RWPE1 (cell line): ENCODE measurements around the gene MYL10.

Experiments used
- CTCF ChIA-PET: fragments of 350-600 bp; sonication (Branson Sonifier 250); formaldehyde crosslinking; extraction: SDS; loops from one replicate; lab custom pipeline; 2021; lab: Yijun Ruan, JAX
- POLR2A ChIA-PET: fragments of 400-600 bp; formaldehyde crosslinking; extraction: SDS; loops from one replicate; lab custom pipeline; 2020; ENCODE audit warnings: antibody characterized with exemption; ENCODE audit not compliant: low non-redundant PET; lab: Yijun Ruan, JAX
- DNase-seq: peaks from one replicate; pipeline ENCODE4 v3.0.0; 2012; ENCODE audit warnings: low spot score
- H3K27ac ChIP-seq: fragments of 450-650 bp; 2 replicates; pipeline ENCODE4 v1.5.1; 2017
- TF ChIP-seq, protein P1 (sequence below): fragments of 450-650 bp; conservative IDR thresholded peaks from 2 replicates; pipeline ENCODE4 v1.5.1; 2017; ENCODE audit warnings: low read depth, mild to moderate bottlenecking

The MYL10 gene

DNA sequence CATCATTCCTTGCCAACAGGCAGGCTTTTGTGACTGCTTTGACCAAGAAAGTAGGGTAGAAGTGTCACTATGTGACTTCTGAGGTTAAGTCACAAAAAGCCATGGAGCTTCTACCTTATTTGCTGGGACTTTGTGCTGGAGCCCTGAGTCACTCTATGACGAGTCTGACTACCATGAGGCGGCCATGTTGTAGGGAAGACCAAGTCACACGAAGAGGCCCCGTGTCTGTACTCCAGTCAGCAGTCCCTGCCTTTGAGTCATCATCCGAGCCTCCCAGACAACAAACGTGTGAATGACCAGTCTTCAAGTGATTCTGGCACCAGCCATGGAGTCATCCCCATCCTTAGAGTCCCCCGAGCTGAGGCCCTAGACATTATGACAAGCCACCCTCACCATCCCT is 3.5 kb upstream of the MYL10 start:
- peak overlapping the region; percentile 24 for H3K27ac ChIP-seq
- POLR2A ChIA-PET = no interaction called here
- TF ChIP-seq, protein P1, sequence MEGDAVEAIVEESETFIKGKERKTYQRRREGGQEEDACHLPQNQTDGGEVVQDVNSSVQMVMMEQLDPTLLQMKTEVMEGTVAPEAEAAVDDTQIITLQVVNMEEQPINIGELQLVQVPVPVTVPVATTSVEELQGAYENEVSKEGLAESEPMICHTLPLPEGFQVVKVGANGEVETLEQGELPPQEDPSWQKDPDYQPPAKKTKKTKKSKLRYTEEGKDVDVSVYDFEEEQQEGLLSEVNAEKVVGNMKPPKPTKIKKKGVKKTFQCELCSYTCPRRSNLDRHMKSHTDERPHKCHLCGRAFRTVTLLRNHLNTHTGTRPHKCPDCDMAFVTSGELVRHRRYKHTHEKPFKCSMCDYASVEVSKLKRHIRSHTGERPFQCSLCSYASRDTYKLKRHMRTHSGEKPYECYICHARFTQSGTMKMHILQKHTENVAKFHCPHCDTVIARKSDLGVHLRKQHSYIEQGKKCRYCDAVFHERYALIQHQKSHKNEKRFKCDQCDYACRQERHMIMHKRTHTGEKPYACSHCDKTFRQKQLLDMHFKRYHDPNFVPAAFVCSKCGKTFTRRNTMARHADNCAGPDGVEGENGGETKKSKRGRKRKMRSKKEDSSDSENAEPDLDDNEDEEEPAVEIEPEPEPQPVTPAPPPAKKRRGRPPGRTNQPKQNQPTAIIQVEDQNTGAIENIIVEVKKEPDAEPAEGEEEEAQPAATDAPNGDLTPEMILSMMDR = no peak
- CTCF ChIA-PET = interaction anchor here (0.6 kb wide), 3 partner anchors 17 to 94 kb away, joined by 3 to 4 read pairs (median 3); no protein-coding TSS in a partner anchor
- DNase-seq = no peak

DNA sequence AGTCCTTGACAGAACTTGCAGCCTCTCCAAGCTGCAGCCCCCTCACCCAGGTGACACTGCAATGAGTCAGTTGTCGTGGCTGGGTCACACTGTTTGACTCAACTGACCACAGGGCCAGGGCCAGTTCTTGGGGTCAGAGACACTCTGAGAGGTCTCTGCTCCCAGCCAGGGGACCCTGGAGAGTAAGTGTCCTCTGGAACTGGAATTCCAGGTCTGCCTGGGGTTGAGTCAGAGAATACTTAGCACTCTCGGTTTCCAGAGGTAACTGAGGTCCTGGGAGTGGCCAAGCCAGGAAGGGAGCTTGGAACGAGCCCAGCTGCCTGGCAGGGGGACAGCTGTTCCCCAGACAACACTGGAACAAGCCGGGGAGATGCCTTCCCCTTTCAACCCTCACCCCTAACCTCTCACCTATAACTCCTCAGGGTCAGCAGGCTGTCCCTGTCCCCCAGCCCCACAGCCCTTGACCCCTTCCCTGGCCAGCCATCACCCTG is 2.2 kb upstream of the MYL10 start:
- peak overlapping the region; percentile 98 for H3K27ac ChIP-seq
- POLR2A ChIA-PET = no interaction called here
- peak; percentile 77 for DNase-seq
- CTCF ChIA-PET = no interaction called here
- TF ChIP-seq, protein P1 = no peak

DNA sequence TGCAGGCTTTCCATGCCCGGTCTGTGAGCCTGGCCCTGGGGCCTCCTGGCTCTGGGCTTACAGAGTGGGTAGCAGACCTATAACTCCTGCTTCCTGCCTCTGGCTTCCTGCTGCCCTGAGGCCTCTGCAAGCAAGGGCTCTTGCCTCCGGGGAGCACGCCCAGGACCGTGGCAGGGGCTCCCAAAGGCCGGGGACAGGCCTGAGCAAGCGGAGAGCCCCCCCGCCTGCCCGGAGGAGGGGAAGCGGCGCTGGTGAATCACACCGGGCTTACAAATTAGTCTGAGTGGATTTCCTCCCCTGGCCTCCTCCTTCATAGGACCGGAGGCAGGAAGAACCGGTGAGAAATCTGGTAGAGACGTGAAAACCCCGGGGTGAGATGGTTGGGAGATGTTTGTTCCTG is 1.5 kb upstream of the MYL10 start:
- H3K27ac ChIP-seq = peak overlapping the region; percentile 98
- DNase-seq = peak; percentile 93
- CTCF ChIA-PET = no interaction called here
- TF ChIP-seq, protein P1 = no peak
- POLR2A ChIA-PET = no interaction called here

DNA sequence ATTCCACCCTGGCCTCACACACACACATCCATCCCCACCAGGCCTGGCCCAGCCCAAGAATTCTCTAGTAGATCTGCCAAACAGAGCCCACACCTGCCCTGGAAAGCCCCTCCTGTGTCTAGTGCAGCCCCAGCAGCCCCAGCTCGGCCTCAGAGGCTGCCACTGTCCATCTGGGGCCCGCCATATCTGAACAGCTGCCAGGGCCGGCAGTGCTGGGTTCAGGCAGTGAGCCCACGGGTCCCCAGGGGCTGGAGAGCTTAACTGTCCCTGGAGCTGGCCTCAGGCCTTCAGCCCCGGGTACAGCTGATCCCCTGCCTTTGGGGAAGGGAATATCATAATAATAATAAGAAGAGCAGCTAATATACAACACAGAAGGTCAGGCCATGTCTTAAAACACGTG is 574 bp downstream of the MYL10 start:
- ChIA-PET CTCF (interaction anchor here (0.6 kb wide), 1 partner anchor 608 kb away, joined by 3 read pairs; no protein-coding TSS in a partner anchor), POLR2A (no interaction called here)
- no peak for DNase-seq
- peak overlapping the region; percentile 98 for H3K27ac ChIP-seq
- TF ChIP-seq, protein P1 = no peak

DNA sequence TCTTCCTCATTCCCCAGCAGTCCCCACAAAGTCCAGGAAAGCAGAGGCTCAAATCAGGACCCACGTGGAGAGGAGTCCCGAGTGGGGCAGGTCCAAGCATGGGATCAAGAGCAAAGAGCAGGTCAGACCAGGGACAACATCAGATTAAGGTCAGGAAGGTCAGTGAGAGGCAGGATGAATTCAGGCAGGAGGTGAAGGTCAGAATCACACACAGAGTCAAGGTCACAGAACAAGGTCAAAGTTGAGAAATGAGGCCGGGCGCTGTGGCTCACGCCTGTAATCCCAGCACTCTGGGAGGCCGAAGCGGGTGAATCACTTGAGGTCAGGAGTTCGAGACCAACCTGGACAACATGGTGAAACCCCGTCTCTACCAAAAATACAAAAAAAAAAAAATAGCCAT is 2.3 kb downstream of the MYL10 start:
- TF ChIP-seq, protein P1 = no peak
- POLR2A ChIA-PET = no interaction called here

DNA sequence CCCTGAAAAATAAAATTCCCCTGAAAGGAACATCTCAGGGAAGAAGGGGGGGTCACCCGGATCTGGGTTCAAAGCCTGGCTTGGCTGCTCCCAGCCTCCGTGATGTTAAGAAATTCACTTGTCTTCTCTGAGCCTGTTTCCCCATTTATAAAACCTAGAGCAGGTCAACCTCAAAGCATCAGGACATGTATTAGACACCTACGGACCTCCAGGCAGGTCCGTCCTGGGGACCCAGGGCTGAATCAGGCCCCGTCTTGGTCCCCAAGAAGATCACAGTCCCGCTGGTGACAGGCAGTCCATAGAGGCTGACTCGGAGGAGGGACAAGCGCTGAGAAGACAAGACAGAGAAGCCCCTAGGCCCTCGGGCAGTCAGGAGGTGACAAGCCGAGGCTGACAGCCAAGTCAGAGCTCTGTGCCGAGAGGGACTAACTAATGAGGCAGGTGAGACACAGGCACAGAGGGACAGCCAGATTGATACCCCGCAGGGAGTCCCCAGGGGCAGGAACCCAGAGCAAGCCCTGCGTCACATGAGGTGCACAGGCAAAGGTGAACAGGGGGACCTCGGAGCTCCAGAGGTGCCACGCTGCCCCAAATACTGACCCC is 2.9 kb downstream of the MYL10 start:
- DNase-seq = no peak
- CTCF ChIA-PET = interaction anchor here (0.6 kb wide), 1 partner anchor 271 kb away, joined by 3 read pairs; no protein-coding TSS in a partner anchor
- TF ChIP-seq, protein P1 = no peak
- POLR2A ChIA-PET = no interaction called here
- H3K27ac ChIP-seq = peak overlapping the region; percentile 9; the same call in 1 of the 2 replicates

More for the DNA sequence above, 2.3 kb downstream of the MYL10 start:
- H3K27ac ChIP-seq = no peak overlapping the region
- DNase-seq = no peak
- CTCF ChIA-PET = interaction anchor here (0.6 kb wide), 1 partner anchor 272 kb away, joined by 3 read pairs; no protein-coding TSS in a partner anchor
